HG03108 (cell line): Measurements from ENCODE around the gene PTPRN2.
"Not testable (repeated sequence)": the region's sequence is repeated elsewhere in the genome, so short reads cannot be mapped to it uniquely, and the experiment has no call there.

ENCODE experiments used
- ATAC-seq: cut with Tn5 transposase; IDR thresholded peaks from one replicate; pipeline ENCODE4 v1.9.1; 2021; ENCODE audit warnings: moderate library complexity; ENCODE audit not compliant: unreplicated experiment

The PTPRN2 gene

DNA sequence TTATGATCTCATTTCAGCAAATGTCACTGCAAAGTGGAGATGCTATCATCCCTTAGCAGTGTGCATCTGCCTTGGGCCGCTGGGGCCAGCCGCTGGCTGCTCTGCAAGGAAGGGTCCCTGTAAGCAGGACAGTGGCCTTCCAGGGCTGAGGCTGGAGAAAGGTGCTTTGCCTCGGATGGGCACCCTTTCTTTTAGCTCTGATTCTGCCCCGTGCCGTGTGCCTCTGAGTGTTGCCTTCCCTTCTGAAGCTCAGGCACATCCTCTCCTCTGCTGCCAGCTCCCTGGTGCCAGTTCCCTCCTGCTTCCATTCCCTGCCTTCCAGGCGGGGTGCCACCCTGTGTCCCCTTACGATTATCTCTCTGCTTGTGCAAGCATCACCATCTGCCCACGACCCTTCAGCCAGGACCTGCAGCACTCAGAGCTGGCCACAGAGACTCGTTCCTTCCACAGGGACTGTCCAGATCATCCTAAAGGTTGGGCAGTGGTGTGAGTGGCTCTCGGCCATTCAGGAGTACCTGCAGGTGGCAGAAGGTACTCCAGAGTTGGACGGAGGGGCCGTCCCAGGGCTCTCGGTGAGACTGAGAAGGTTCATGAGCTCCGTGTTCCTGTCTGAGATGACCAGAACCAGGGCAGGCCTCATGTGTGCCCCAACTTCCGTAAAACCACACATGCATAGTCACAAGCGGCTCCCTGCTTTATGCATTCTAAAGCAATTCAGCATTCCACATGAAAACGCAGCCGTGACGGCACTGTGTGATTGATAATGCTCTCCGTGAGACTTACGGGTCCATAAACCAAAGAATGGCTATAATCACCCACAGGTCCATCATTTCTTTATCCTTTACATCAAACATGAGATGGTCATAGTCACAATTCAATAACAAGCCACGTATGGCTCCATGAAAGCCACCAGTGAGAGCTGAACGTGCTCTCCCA lies 879.4 kb downstream of the PTPRN2 start:
- ATAC-seq: no peak

- no peak for ATAC-seq
These were observed 883.3 kb downstream of the PTPRN2 start for GRCh38 chr7:157704365-157704764.

DNA sequence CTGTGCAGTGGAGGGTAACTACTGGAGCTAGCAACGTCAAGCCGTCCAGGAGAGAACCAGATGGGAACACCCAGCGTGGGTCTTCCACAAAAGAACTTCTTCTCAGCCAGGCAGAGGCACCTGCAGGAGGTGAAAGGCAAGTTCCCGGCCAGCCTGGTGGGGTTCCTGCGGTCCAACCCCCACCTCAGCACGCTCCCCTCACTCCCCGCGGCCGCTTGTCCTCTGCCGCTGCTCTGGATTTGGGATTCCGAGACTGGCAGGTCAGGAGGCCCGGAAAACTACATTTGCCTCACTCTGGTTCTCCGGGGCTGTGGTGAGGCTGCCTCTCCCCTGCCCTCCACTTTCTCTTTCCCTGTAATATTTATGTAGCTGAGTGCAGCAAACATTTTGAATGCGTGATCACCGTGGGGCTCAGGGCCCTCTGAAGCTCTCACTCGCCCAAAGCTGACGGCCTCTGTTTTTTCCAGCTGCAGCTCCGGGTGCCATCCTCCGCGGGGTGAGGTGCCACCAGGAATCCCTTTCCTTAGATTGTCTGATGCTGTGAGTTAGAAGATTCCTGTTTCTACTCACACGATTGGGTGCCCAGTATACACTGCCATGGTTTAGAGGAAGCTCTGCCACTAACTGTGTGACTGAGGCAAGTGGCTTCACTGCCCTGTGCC lies 884.0 kb downstream of the PTPRN2 start:
- ATAC-seq: no peak

DNA sequence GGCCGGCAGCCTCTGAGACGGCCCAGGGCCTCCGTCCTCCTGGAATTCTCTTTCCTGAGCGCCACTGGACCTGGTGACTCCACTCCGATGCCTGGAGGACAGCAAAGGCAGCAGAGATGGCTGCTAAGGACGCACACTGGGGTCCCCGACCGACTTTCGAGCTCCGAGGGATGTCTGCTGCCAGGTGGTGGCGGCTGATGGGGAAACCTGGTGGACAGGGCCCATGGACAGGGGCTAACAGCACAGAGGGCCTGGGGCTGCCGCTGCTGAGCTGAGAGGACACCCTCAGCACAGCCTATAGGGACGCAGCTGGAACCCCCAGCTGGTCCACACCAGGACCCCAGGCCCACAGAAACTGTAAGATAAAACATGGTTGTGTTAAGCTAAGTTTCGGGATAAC lies 884.5 kb downstream of the PTPRN2 start:
- no peak for ATAC-seq

DNA sequence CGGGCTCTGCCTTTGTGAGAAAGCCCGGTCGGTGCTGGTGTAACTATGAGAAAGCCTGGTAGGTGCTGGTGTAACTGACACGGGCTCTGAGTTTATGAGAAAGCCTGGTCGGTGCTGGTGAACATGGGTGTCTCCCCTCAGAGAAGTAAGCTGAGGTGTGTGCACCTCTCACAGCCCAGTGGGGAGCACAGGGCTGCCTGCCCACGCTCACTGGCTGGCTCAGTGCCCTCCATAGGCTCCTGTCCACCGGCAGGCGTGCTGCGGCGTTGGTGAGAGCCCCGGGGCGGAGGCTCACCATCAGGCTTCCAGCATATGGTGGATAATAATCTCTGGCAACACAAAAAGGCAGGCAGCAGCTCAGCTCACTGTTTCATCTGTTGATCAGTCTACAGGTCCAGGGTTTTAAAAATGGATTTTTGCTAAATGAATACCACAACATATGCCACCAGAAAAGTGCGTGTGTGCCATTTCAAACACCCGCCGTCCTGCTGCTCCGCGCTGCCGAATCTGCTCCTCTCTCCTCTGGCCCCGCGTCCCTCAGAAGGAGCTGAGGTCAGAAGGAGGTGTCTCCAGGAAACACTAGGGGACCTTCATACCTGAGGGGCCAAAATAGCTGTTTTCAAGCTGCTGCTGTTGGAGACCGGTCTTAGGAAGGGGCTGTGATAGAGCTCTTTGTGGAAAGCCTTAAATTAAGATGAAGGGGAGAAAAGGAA lies 885.2 kb downstream of the PTPRN2 start:
- ATAC-seq: no peak

DNA sequence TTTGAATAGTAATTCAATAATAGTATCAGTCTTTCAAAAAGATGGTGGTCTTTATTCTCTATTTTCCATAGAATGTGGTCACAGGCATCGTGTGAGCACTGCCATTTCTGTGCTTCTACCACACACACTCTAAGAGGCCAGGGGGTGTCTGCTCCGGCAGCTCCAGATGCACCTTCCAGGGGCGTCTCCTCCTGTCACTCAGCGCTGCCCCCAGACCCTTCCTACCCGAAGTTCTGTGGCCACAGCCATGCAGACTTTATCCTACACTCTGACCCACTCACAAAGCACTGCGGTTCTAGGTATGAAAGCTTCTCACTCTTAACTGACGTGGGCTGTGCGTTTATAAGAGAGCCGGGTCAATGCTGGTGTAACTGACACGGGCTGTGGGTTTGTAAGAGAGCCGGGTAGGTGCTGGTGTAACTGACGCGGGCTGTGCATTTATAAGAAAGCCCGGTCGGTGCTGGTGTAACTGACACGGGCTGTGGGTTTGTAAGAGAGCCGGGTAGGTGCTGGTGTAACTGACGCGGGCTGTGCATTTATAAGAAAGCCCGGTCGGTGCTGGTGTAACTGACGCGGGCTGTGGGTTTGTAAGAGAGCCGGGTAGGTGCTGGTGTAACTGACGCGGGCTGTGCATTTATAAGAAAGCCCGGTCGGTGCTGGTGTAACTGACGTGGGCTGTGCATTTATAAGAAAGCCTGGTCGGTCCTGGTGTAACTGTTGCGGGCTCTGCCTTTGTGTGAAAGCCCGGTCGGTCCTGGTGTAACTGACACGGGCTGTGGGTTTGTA lies 886.0 kb downstream of the PTPRN2 start:
- not testable (repeated sequence) for ATAC-seq

- ATAC-seq: no peak
These were observed 887.2 kb downstream of the PTPRN2 start for GRCh38 chr7:157700231-157701005.

DNA sequence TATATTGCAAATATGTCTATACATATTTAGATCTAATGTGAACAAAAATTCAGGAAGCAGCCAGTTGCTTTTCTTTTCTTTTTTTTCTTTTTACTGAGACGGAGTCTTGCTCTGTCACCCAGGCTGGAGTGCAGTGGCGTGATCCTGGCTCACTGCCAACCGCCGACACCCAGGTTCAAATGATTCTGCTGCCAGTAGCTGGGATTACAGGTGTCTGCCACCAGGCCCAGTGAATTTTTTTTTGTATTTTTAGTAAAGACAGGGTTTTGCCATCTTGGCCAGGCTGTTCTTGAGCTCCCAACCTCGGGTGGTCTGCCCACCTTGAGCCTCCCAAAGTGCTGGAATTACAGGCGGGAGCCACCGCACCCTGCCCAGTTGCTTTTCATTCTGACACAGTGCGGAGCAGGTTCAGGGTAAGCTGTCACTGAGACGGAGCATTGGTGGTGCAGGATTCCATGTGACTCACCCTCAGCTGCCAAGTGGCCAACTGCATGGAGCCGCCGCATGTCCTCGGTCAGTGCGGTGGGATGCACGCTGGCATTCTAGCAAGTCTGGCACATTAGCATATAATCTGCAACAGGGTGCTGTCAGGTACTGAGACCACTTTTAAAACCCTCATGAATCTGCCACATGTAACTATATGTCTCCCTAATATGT lies 888.1 kb downstream of the PTPRN2 start:
- no peak for ATAC-seq

- not testable (repeated sequence) for ATAC-seq
These were observed 890.3 kb downstream of the PTPRN2 start for GRCh38 chr7:157697287-157697686.

DNA sequence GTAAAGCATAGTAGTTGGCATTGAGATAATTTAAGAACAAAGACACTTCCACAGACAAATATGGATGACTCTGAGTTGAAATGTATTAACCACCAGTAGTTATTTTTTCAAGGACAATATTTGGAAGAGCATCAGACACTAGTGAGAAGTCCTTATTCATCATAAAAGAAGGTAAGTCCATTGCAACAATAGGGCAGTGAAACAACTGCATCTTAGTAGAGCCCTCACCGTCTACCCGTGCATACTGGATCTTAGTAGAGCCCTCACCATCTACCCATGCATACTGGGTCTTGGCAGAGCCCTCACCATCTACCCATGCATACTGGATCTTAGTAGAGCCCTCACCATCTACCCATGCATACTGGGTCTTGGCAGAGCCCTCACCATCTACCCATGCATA lies 892.0 kb downstream of the PTPRN2 start:
- ATAC-seq: not testable (repeated sequence)

DNA sequence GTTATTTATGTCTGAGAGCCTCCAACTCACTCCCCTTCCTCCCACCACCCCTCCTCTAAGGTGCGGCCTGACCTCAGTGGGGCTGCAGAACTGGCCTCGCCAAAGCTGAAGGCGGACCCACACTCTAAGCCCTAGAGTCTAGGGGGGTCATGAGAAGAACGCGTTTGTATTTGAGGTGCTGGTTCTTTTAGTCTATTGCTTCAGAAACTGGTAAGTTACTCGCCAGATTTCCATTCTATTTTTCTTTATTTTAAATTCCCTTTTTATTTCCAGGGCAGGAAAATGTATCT lies 893.3 kb downstream of the PTPRN2 start:
- no peak for ATAC-seq

DNA sequence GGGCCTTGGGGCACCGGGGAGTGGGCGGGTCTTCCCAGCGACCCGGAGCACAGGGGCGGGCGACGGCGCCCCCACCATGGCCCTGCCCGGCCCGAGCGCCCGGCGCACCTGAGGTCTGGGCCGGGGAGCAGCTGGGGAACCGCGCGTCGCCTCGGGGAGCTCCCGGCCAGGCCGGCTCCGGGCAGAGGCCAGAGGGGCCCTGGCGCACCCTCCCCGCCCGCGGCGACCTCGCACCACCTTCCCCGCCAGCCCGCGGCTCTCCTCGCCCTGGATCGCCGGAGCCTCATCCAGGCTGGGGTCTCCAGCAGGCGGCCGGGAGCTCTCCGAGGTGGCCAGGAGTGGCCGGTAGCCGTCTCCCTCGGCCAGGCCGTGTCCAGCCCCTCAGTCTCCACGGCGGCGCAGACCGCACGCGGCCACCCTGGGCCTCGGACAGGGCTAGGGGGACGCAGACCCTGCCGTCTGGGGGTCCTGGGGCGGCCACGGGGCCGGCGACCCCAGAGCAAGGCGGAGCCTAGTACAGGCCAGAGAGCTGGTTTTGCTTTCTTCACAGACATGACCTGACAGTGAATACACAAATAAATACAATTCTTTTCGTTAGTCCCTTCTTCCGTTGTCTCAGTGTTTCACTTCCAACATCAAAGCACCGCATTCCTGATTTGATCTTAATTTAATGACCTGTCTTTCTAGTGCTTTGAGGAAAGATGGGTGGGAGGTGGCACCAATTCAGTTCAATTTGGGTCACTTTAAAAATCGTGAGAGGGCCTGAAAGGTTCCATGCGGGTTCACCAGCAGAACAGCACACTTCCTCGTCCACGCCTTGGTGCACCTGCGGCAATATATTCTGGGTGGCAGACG lies 893.9 kb downstream of the PTPRN2 start:
- no peak for ATAC-seq

DNA sequence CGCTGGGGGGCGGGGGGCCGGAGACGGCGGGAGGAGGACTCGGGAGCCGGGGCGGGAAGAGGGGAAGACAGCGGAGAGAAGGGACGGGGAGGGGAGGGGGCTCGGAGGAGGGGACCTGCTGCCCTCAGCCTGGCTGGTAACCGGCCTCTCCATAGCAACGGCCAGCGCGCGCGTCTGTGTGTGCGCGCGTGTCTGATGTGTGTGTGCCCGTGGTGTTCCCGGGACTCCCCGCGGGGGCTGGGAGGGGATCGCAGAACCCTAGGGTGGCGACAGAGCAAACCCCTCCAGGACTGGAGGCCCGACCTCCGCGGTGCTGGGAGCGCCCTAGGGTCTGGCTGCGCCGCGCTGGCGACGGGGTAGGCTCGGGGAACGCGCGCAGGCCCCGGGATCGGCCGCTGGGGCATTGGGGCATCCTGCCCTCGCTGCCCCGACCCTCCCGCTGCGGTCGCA lies 894.5 kb downstream of the PTPRN2 start:
- ATAC-seq: no peak

DNA sequence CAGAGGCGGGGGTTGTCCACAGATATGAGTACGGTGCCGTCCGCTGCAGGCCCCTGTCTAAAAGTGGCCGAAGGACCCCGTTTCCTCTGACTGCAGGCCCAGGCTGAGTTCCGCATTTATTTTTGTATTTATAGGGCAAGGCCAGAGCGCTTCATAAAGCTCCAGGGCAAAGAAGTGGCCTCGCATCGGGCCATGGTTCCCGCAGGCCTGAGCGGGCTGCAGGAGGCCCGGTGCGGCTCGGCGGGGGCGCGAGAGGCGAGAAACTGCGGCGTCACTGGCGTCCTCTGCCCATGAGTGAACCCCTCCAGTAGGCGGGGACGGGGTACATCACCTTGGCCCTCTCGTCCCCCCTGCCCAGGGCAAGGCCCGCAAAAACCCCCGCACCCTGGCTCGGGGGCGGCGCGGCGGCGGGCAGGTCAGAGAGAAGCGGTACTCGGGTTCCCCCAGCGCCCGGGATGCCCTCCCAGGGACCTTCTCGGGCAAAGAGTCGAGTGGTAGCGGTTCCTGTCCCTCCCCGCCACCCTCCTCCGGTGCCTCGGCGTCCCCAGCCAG lies 895.1 kb downstream of the PTPRN2 start:
- ATAC-seq: no peak

DNA sequence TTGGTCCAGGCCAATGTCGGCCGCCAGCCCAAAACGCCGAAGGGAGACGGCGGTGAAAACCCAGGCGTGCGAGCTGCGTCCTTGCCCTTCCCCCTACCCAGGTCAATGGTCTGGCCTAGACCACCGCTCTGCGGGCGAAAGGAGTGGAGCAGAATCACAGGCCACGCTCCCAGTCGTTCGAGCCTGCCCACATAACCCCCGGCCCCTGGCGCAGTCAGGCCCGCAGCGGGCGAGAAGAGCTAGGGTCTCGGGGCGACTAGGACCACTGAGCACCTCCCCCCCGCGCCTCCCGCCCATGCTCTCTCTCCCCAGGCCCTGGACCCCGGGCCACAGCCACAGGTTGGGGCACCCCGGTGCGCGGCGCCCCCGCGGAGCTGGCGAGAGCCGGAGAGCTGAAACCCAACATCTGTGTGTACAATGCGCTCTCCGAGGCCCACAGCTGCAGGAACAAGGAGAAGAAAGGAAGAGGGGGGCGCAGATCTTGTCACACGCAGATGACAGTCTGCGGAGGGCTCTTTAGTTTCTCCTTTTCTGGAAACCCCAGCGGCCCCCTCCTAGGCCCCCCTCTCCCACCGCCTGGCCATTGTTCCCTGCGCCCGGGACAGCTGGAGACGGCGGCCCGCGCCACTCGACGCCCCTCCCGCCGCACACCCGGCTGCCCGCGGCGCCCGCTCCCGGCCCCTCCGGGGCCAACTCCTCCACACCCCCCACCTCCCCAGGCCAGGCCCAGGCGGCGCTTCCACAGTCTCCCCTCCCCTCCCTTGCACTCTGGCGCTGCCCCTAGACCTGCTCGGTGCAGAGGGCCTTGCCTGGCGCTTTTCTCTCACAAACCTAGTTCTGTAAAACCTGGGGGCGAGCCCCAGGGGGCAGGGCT lies 895.8 kb downstream of the PTPRN2 start:
- ATAC-seq: no peak

DNA sequence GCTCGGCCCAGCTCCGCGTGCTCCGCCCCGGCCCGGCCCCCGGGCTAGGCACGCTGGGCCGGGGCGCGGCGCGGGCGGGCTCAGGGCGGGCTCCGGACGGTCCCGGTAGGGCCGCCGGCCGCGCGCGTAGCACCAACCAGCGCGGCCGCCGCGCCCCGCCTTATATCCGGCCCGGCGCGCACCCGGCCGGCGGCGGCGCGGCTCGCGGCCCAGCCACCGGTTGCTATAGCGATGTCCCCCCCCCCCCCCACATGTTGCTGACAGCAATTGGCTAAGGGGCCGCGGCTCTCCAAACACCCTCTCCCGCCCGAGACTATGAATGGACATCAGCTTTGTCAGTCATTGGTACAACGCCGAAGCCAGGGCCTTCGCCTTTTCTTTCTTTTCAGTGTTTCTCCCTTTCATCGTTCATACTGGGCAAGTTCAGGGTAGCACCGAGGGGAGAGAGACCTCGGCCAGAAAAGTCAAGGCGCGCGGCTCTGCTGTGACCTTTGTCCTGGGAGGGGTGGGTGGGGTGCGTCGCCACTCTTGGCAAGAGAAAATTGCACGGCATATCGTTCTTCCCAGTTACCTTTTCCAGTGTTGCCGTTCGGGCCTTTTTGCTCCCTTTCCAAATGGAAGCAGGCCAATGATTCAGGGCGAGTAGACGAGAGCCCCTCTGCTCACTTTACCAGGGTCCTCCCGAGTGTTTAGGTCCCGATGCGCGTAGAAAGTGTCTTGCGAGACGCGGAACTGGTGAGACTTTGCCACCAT lies 896.6 kb downstream of the PTPRN2 start:
- no peak for ATAC-seq
